ENCODE results near the gene CHI3L1.

CHI3L1 gene

GRCh38 chr1:203150511-203151297 is 35.8 kb downstream of the CHI3L1 start:
- no peak for DNase-seq (ENCODE audit: low spot score)

GRCh38 chr1:203149188-203149840 is 37.2 kb downstream of the CHI3L1 start:
- no peak for DNase-seq (ENCODE audit: low spot score)

- DNase-seq (ENCODE audit: low spot score) = no peak
These were observed 37.9 kb downstream of the CHI3L1 start for GRCh38 chr1:203148579-203148978.

- DNase-seq (ENCODE audit: low spot score) = no peak
These were observed 38.4 kb downstream of the CHI3L1 start for GRCh38 chr1:203148127-203148526.

GRCh38 chr1:203147376-203147775 is 39.1 kb downstream of the CHI3L1 start:
- no peak for DNase-seq (ENCODE audit: low spot score)

GRCh38 chr1:203146537-203146936 is 40.0 kb downstream of the CHI3L1 start:
- DNase-seq (ENCODE audit: low spot score) = no peak

GRCh38 chr1:203146042-203146369 is 40.5 kb downstream of the CHI3L1 start:
- DNase-seq (ENCODE audit: low spot score) = no peak

GRCh38 chr1:203145321-203146041 is 41.0 kb downstream of the CHI3L1 start:
- no peak for DNase-seq (ENCODE audit: low spot score)

- DNase-seq (ENCODE audit: low spot score) = no peak
These were observed 41.8 kb downstream of the CHI3L1 start for GRCh38 chr1:203144661-203145060.

GRCh38 chr1:203143641-203144040 is 42.9 kb downstream of the CHI3L1 start:
- DNase-seq (ENCODE audit: low spot score) = no peak

GRCh38 chr1:203142684-203143408 is 43.7 kb downstream of the CHI3L1 start:
- no peak for DNase-seq (ENCODE audit: low spot score)

GRCh38 chr1:203142124-203142523 is 44.4 kb downstream of the CHI3L1 start:
- no peak for DNase-seq (ENCODE audit: low spot score)

GRCh38 chr1:203140743-203141520 is 45.6 kb downstream of the CHI3L1 start:
- DNase-seq (ENCODE audit: low spot score) = no peak

- no peak for DNase-seq (ENCODE audit: low spot score)
These were observed 46.5 kb downstream of the CHI3L1 start for GRCh38 chr1:203139976-203140475.

GRCh38 chr1:203138066-203138465 is 48.4 kb downstream of the CHI3L1 start:
- no peak for DNase-seq (ENCODE audit: low spot score)

- no peak for DNase-seq (ENCODE audit: low spot score)
These were observed 49.2 kb downstream of the CHI3L1 start for GRCh38 chr1:203137324-203137723.

GRCh38 chr1:203136409-203137042 is 50.0 kb downstream of the CHI3L1 start:
- DNase-seq (ENCODE audit: low spot score) = no peak

- DNase-seq (ENCODE audit: low spot score) = no peak
These were observed 50.7 kb downstream of the CHI3L1 start for GRCh38 chr1:203135636-203136305.

- DNase-seq (ENCODE audit: low spot score) = no peak
These were observed 52.4 kb downstream of the CHI3L1 start for GRCh38 chr1:203133970-203134725.
